GM12872 (cell line): ENCODE data around the gene KRT27.

Experiments used
- TF ChIP-seq, protein P1 (sequence below): IDR thresholded peaks from 3 replicates; pipeline ENCODE4 v1.5.1; 2011; ENCODE audit warnings: low read depth, mild to moderate bottlenecking, low read length, moderate library complexity; ENCODE audit not compliant: insufficient read depth

KRT27 gene, protein sequence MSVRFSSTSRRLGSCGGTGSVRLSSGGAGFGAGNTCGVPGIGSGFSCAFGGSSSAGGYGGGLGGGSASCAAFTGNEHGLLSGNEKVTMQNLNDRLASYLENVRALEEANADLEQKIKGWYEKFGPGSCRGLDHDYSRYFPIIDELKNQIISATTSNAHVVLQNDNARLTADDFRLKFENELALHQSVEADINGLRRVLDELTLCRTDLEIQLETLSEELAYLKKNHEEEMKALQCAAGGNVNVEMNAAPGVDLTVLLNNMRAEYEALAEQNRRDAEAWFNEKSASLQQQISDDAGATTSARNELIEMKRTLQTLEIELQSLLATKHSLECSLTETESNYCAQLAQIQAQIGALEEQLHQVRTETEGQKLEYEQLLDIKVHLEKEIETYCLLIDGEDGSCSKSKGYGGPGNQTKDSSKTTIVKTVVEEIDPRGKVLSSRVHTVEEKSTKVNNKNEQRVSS

DNA sequence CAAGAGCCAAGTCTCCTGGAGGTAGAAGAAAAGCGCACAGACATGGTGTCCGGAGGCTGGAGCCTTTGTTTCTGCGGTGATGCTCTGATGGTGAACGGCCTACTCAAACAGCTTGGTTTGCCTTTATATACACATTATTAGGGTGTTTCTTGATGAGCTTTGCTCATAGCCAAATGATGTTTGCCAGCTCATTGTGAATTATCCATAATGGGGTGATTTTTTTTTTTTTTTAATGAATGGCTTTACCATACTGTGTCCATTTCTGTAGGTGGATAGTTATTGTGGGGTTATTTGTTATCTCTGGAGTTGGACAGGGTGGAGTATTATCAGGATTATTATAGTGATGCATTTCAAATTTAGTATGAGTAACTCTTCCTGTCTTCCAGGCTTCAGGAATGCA, at the start of gene KRT27:
Gene KRT27, minus strand, starts transcription at position 101 of the 400 bp plus-strand sequence. Its CDS starts 57 bp downstream, at position 44.
- TF ChIP-seq, protein P1, sequence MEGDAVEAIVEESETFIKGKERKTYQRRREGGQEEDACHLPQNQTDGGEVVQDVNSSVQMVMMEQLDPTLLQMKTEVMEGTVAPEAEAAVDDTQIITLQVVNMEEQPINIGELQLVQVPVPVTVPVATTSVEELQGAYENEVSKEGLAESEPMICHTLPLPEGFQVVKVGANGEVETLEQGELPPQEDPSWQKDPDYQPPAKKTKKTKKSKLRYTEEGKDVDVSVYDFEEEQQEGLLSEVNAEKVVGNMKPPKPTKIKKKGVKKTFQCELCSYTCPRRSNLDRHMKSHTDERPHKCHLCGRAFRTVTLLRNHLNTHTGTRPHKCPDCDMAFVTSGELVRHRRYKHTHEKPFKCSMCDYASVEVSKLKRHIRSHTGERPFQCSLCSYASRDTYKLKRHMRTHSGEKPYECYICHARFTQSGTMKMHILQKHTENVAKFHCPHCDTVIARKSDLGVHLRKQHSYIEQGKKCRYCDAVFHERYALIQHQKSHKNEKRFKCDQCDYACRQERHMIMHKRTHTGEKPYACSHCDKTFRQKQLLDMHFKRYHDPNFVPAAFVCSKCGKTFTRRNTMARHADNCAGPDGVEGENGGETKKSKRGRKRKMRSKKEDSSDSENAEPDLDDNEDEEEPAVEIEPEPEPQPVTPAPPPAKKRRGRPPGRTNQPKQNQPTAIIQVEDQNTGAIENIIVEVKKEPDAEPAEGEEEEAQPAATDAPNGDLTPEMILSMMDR, result no peak

GRCh38 chr17:40830085-40830776, 47.9 kb upstream of the KRT27 start:
- TF ChIP-seq, protein P1, result no peak

- TF ChIP-seq, protein P1, result no peak
Observed at GRCh38 chr17:40828454-40829044, 46.2 kb upstream of the KRT27 start.

- TF ChIP-seq, protein P1, result no peak
Observed at GRCh38 chr17:40827746-40828453, 45.5 kb upstream of the KRT27 start.

DNA sequence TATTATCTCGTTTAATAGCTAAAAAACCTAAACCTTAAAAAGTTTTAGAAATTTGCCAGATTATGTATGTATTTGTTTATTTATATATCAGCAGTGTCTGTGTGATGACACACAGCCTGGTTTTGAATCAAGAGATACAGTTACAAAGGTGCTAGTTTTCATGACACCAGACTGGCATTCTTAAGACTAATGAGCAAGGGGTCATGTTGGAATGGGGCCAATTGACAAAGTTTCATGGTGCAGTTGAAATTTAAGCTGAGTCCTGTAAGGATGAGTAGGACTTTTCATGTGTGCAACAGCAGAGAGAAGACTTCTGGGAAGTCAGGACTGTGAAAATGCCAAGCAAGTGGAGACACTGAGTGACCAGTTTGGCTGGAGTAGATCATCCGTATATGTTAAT, 43.2 kb upstream of the KRT27 start:
- TF ChIP-seq, protein P1, result no peak

DNA sequence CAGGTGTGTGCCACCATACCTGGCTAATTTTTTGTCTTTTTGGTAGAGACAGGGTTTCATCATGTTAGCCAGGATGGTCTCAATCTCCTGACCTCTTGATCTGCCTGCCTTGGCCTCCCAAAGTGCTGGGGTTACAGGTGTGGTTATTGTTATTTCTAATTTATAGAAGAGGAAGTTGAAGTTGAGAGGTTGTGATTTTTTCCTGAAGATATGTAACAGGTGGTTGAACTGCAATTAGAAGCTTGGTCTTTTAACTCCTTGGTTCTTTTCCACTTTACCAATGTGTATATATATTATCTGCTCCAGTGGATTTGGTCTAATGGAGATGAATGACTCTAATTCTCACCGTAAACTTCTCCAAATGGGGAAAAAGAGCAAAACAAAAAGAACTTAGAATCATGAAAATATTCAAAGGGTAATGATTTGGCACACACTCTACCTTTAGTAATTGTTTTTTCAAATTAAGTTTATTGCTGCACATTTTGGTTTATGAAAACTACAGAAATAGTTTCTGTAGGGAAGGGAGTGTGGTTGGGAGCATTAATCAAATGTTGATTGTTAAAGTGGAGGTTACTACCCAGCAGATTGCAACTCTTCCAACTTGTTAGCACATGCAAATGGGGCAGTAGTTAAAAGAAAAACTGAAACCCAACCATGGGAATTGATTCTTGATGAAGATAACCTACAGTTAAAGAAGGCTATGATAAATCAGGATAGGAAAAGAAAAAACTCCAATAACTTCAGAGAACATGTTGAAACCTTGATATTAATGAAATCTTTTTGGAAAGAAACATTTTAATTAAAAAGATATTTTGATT, 41.9 kb upstream of the KRT27 start:
- TF ChIP-seq, protein P1, result no peak
